SU-DHL-6 (cell line): Measurements from ENCODE around the gene CANX.

Experiments used
- H2AFZ ChIP-seq: fragments of 200-600 bp; sonication (generic); 2 replicates; pipeline ENCODE4 v1.6.1; 2014; ENCODE audit warnings: low read depth, mild to moderate bottlenecking, moderate library complexity, mixed read lengths, antibody characterized with exemption, low read length; ENCODE audit not compliant: severe bottlenecking
- H3F3A ChIP-seq: fragments of 200-600 bp; shearing (Covaris generic); 2 replicates; pipeline ENCODE4 v1.6.0; 2016; ENCODE audit warnings: antibody characterized with exemption, mild to moderate bottlenecking; ENCODE audit not compliant: insufficient read depth
- H3K27ac ChIP-seq: fragments of 200-600 bp; sonication (generic); 2 replicates; pipeline ENCODE4 v1.5.1; 2016; ENCODE audit warnings: low read depth, mild to moderate bottlenecking, low read length, moderate library complexity, mixed read lengths
- H3K27me3 ChIP-seq: fragments of 200-600 bp; sonication (generic), shearing (Covaris generic); 2 replicates; pipeline ENCODE4 v1.6.0; 2014; ENCODE audit warnings: mild to moderate bottlenecking, low read length
- H3K36me3 ChIP-seq: fragments of 200-600 bp; sonication (generic); 2 replicates; pipeline ENCODE4 v1.6.1; 2014; ENCODE audit warnings: mild to moderate bottlenecking, low read length, mixed read lengths
- H3K4me2 ChIP-seq: fragments of 300-600, 200-600 bp; shearing (Covaris generic), sonication (generic); 2 replicates; pipeline ENCODE4 v1.6.0; 2014; ENCODE audit warnings: low read length, low read depth, mild to moderate bottlenecking; ENCODE audit not compliant: poor library complexity, severe bottlenecking
- H3K4me3 ChIP-seq: fragments of 200-600 bp; sonication (generic); 2 replicates; pipeline ENCODE4 v1.5.1; 2014; ENCODE audit warnings: antibody characterized with exemption, low read length, mild to moderate bottlenecking, mixed read lengths; ENCODE audit not compliant: insufficient read depth, poor library complexity, severe bottlenecking
- H3K79me2 ChIP-seq: fragments of 200-600 bp; sonication (generic); 2 replicates; pipeline ENCODE4 v1.6.1; 2014; ENCODE audit warnings: mild to moderate bottlenecking, low read length, moderate library complexity; ENCODE audit not compliant: insufficient read depth
- H3K9ac ChIP-seq: fragments of 200-600 bp; sonication (generic); 2 replicates; pipeline ENCODE4 v1.7.0; 2014; ENCODE audit warnings: mild to moderate bottlenecking, low read length
- H3K9me2 ChIP-seq: fragments of 200-600 bp; sonication (generic); replicated peaks from 2 replicates; pipeline ENCODE4 v1.6.1; 2014; ENCODE audit warnings: low read length; ENCODE audit not compliant: insufficient read depth
- H3K9me3 ChIP-seq: fragments of 200-600 bp; sonication (generic); 2 replicates; pipeline ENCODE4 v1.6.1; 2014; ENCODE audit warnings: low read length, mixed read lengths; ENCODE audit not compliant: insufficient read depth
- H4K20me1 ChIP-seq: fragments of 200-600 bp; sonication (generic); 2 replicates; pipeline ENCODE4 v1.6.1; 2014; ENCODE audit warnings: low read depth, mild to moderate bottlenecking, antibody characterized with exemption, low read length, moderate library complexity, mixed read lengths
- CTCF ChIP-seq: fragments of 200-600 bp; sonication (generic); IDR thresholded peaks from one replicate; pipeline ENCODE4 v1.5.1; 2017; ENCODE audit warnings: antibody characterized with exemption, mild to moderate bottlenecking, low read length, moderate library complexity; ENCODE audit not compliant: insufficient read depth, poor library complexity, severe bottlenecking
- EZH2phosphoT487 ChIP-seq: fragments of 200-600 bp; sonication (generic), shearing (Covaris generic); conservative IDR thresholded peaks from 2 replicates; pipeline ENCODE4 v1.6.1; 2018; ENCODE audit warnings: mild to moderate bottlenecking, antibody characterized with exemption, low read length, moderate library complexity, mixed read lengths

CANX gene

GRCh38 chr5:179720222-179720621 lies 21.5 kb downstream of the CANX start:
- no peaks in the 10 kb centered on the region for H3K27me3 ChIP-seq
- 0 out of 2 replicates have a peak, but pooled peaks cover 10% of the 10 kb centered on the region for H4K20me1 ChIP-seq
- no peaks in the 10 kb centered on the region for H3K9me3 ChIP-seq
- H3K4me2 ChIP-seq = no peak overlapping the region
- no peaks in the 10 kb centered on the region for H3K9me2 ChIP-seq
- H3K79me2 ChIP-seq = 0 out of 2 replicates have a peak, but pooled peaks cover 11% of the 10 kb centered on the region
- H3K4me3 ChIP-seq = no peak overlapping the region
- H3K27ac ChIP-seq = no peak overlapping the region
- no peak for TF ChIP-seq EZH2phosphoT487
- TF ChIP-seq CTCF = no peak
- no peak overlapping the region for H2AFZ ChIP-seq
- peaks cover 10% of the 10 kb centered on the region for H3F3A ChIP-seq
- H3K36me3 ChIP-seq = peaks cover 73% of the 10 kb centered on the region
- no peak overlapping the region for H3K9ac ChIP-seq

- H3K36me3 ChIP-seq = peaks cover 74% of the 10 kb centered on the region
- H3K79me2 ChIP-seq = 0 out of 2 replicates have a peak, but pooled peaks cover 7% of the 10 kb centered on the region
- H3K27ac ChIP-seq = no peak overlapping the region
- H2AFZ ChIP-seq = no peak overlapping the region
- H4K20me1 ChIP-seq = peaks cover 4% of the 10 kb centered on the region; the same call in 1 of the 2 replicates
- no peak overlapping the region for H3K9ac ChIP-seq
- H3K9me3 ChIP-seq = no peaks in the 10 kb centered on the region
- H3K4me2 ChIP-seq = no peak overlapping the region
- H3K27me3 ChIP-seq = no peaks in the 10 kb centered on the region
- TF ChIP-seq CTCF (no peak), EZH2phosphoT487 (no peak)
- H3K4me3 ChIP-seq = no peak overlapping the region
- H3F3A ChIP-seq = peaks cover 31% of the 10 kb centered on the region
- no peaks in the 10 kb centered on the region for H3K9me2 ChIP-seq
Measured at GRCh38 chr5:179724163-179724562, 25.4 kb downstream of the CANX start.

- Histone ChIP-seq H3K9ac (no peak overlapping the region), H2AFZ (no peak overlapping the region), H3K79me2 (0 out of 2 replicates have a peak, but pooled peaks cover 7% of the 10 kb centered on the region), H3K9me2 (no peaks in the 10 kb centered on the region), H4K20me1 (no peaks in the 10 kb centered on the region; the same call in 1 of the 2 replicates), H3K9me3 (no peaks in the 10 kb centered on the region), H3K36me3 (peaks cover 72% of the 10 kb centered on the region), H3K27ac (no peak overlapping the region), H3K27me3 (no peaks in the 10 kb centered on the region), H3K4me3 (no peak overlapping the region), H3F3A (peaks cover 58% of the 10 kb centered on the region), H3K4me2 (no peak overlapping the region)
- TF ChIP-seq EZH2phosphoT487 = no peak
- no peak for TF ChIP-seq CTCF
Measured at GRCh38 chr5:179727106-179727505, 28.3 kb downstream of the CANX start.
